Head of caudate nucleus (tissue), 42 donors: ENCODE measurements around the gene PCDHGA1.

ENCODE experiments used
- DNase-seq, 42 donors: peaks; one replicate each; pipeline versions ENCODE4 v3.0.0 to v3.0.0-alpha.2; 2020 to 2021; ENCODE audit warnings: mixed read lengths in 7 of 42
- intact Hi-C: fragments of 100-400 bp; cut with DNase I; formaldehyde crosslinking; loops from one replicate; pipeline ENCODE4 v1.15.0; 2022

PCDHGA1 gene

DNA sequence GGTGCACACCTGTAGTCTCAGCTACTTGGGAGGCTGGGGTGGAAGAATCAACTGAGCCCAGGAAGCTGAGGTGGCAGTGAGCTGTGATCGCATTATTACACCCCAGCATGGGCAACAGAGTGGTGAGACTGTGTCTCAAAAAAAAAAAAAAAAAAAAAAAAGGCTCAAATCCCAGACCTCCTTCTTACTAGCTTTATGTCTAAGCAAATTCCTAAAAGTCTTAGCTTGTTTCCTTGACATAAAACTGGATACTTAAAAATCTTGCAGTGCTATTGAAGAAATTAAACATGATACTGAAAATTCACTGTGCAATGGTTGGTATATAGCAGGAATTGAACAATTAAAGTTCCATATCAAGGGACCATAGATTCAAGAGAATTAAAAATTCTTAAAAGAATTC lies 203.6 kb downstream of the PCDHGA1 start:
- no peak for DNase-seq
- intact Hi-C loops: no loop called here

DNA sequence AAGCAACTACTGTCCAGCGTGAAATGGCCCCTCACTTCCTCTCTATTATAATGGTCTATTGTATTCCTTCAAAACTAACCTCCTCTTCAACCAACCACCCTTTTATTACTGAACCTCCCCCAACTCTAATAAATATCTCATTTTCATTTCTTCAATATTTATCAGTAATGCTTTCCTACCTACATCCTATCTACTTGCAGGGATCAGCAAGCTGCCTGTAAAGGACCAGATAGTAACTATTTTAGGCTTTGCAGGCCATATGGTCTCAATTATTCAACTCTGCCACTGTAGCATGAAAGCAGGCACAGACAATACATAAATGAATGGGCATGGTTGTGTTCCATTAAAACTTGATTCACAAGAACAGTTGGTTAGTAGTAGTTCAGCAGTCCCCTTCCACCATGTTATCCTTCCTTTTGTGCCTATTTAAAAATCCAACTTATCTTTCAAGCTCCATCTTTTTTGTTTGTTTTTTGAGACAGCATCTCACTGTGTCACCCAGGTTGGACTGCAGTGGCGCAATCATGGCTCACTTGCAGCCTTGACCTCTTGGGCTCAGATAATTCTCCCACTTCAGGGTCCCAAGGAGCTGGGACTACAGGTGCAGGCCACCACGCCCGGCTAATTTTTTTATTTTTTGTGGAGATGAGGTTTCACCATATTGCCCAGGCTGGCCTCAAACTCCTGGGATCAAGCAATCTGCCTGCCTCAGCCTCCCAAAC lies 204.3 kb downstream of the PCDHGA1 start:
- intact Hi-C loops: no loop called here
- no peak for DNase-seq

DNA sequence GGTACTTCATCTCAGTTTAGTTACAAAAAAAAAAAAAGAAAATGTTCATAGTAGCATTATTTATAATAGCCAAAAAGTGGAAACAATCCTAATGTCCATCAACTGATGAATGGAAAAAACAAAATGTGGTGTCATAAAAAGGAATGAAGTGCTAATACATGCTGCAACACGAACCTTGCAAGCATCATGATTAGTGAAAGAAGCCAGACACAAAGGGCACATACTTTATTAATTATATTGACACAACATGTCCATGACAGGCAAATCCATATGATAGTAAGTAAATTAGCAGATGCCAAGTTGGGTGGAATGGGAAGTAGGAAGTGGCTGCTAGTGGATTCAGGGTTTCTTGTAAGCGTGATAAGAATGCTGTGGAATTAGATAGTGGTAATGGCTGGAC lies 212.7 kb downstream of the PCDHGA1 start:
- intact Hi-C loops: no loop called here
- DNase-seq: no peak

DNA sequence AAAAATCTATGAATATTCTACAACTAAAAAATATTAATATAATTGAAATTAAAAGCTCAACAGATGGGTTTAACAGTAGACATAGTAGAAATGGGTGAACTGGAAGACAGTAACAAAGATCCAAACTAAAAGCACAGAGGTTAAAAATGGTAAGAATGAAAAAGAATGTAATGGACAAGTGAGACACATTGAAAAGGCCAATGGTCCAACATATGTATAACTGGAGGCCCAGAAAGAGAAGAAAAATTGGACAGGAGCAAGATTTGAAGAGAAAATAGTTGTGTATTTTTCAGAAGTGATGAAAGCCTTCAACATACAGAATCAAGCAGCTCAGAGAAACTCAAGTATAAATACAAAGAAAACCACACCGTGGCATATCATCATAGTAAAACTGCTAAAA lies 217.2 kb downstream of the PCDHGA1 start:
- intact Hi-C loops: no loop called here
- DNase-seq: no peak

DNA sequence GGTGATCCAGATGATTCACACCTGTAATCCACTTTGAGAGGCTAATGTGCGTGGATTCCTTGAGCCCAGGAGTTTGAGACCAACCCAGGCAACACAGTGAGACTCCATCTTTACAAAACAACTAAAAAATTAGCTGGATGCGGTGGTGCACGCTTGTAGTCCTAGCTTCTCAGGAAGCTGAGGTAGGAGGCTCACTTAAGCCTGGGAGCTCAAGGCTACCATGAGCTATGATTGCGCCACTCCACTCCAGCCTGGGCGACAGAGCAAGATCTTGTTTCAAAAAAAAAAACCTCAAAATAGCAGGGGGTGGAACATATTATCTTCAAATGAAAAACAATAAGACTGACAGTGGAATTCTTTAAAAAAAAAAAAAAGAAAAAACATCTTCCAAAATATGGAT lies 217.6 kb downstream of the PCDHGA1 start:
- no peak for DNase-seq
- intact Hi-C loops: no loop called here

DNA sequence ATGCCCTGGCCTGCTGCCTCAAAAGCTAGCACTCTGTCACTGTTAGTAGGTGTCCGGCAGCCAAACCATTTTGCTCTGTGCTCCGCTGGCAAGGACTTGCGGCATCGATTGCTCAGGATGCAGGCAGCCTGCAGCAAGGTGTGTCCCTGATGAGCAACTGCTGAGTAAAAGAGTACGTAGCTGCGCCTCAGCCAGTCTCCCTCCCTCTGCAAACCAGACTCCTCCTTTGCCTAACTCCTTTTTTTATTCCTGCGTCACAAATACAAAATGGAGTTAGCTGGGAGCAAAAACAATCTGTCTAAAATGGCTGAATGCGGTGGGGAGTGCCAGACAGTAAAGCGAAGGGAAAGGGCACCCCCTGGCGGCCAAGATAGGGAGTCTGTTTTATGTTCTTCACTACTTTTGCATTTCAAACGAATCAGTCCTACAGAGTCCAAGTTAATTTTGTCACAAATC lies 227.4 kb downstream of the PCDHGA1 start:
- intact Hi-C loops: loop anchor here (2.0 to 10.0 kb wide), 3 partner anchors 35 to 237 kb away; partner anchors contain the start of genes PCDHGA10, PCDHGB7 and TAF7
- DNase-seq: peak; percentile 77 to 97 (median 90)

DNA sequence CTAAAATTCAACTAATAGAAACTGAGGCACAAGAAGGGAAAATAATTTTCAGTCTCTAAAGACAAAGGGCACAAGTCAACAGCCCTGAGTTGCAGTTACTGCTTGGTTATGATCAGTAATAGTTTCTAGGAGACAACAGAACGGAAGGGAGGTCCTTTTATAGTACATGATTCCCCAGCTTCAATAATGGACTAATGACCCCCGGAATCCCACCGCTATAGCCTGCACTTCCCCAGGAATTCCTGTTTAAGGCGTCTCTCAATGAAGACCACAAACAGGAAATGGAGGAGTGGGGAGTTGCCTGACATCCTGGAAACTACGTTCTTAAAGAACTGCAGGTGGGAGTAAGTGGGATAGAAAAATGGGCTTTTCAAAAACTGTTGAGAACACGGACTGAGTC lies 227.8 kb downstream of the PCDHGA1 start:
- intact Hi-C loops: loop anchor here (2.0 to 10.0 kb wide), 3 partner anchors 36 to 237 kb away; partner anchors contain the start of genes PCDHGA10, PCDHGB7 and TAF7
- DNase-seq: no peak

DNA sequence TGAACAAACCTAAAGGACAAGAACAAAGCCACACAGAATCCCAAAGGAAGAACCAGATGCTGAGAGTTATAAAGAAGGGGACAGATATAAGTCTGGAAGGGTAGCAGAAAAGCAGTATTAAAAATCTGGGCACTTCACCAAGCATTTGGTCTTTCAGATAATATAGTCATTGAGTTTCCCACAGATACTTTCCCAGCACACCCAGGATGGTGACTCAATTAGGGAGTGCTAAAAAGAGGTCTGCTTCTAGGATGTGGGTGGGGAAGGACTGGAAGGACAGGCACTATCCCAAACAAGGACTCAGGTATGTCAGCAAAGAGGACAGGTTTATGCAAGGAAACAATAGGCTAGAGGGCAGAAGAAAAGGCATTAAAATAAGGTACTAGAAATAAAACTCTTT lies 229.1 kb downstream of the PCDHGA1 start:
- intact Hi-C loops: loop anchor here (2.0 to 10.0 kb wide), 3 partner anchors 37 to 239 kb away; partner anchors contain the start of genes PCDHGA10, PCDHGB7 and TAF7
- peak in 1 of 42 donors; percentile 3 for DNase-seq

DNA sequence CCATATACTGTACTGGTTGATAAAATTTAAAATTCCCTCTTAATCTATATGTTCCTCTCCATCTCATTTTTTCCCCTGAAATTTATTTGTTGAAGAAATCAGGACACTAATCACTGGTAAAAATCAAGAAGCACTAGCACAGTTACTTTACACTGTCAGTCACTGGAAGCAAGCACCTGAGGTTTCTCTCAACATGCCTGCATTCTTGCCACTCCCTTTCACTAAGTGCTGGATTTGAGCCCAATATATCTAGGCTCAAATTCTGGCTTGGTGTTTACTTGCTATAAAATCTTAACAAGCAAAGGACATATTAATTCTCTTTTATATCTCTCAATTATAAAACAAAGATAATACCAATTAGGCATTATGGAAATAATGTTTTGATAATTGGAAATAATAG lies 229.8 kb downstream of the PCDHGA1 start:
- intact Hi-C loops: loop anchor here (5.0 to 10.0 kb wide), 2 partner anchors 375 to 473 kb away; partner anchors contain the start of genes PCDHB16 and PCDHB9
- peak in 3 of 42 donors; percentile 13 to 25 (median 17) for DNase-seq

DNA sequence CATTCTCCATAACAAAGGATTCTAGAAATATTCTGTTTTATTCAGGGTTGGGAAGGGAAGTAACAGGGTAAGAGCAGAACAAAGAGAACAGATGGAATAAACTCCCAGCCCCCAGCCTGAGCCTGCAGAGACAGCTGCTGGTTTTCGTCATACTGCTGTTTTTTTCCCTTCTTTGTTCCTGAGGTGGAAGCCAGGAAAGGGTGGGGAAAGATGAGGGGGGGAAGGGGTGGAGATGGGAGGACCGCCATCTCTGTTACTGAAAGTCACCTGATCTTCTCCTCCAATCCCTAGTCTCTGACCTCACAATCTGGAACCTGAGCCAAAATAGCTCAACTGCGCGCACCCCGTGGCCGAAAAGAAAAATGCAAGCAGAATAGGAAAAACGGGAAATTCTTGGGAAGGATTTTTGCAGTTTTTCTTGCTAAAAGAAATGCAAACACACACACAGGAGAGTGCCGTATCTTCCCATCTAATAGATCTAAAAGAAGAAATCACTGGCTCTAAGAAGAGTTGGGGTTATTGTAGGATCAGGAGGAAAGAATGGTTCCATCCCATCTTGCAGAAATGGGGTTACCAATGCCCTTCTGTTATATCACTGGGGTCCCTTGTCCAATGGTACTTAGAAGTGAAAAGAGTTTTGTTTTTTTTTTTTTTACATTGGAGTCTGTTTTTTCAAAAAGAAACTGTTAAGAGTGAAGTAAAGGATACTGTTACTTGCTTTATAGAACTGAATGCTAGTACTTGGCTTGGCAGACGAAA lies 230.6 kb downstream of the PCDHGA1 start:
- peak; percentile 60 to 96 (median 85) for DNase-seq
- intact Hi-C loops: loop anchor here (5.0 to 10.0 kb wide), 2 partner anchors 376 to 474 kb away; partner anchors contain the start of genes PCDHB16 and PCDHB9
